GM18861 (cell line): ENCODE measurements around the gene P3H4.
A peak's percentile ranks its signal among the peaks of the same experiment; 100 is the strongest.
"Not testable (repeated sequence)": the region's sequence is repeated elsewhere in the genome, so short reads cannot be mapped to it uniquely, and the experiment has no call there.

Experiments used
- ATAC-seq: cut with Tn5 transposase; IDR thresholded peaks from one replicate; pipeline ENCODE4 v1.9.1; 2021; ENCODE audit not compliant: unreplicated experiment

P3H4 gene

GRCh38 chr17:41811549-41812380 is at the start of gene P3H4:
Gene P3H4 (minus strand): TSS chr17:41811949. CDS start chr17:41811915, 34 bp downstream.
- ATAC-seq: peak; percentile 76

- no peak for ATAC-seq
Observed at GRCh38 chr17:41860254-41860931, 48.6 kb upstream of the P3H4 start.

GRCh38 chr17:41851382-41851781 is 39.6 kb upstream of the P3H4 start:
- ATAC-seq: not testable (repeated sequence)

GRCh38 chr17:41849251-41849990 is 37.7 kb upstream of the P3H4 start:
- no peak for ATAC-seq

GRCh38 chr17:41848788-41849187 is 37.0 kb upstream of the P3H4 start:
- no peak for ATAC-seq

- no peak for ATAC-seq
Observed at GRCh38 chr17:41844971-41845370, 33.2 kb upstream of the P3H4 start.

- ATAC-seq: not testable (repeated sequence)
Observed at GRCh38 chr17:41840781-41841180, 29.0 kb upstream of the P3H4 start.

GRCh38 chr17:41839448-41839847 is 27.7 kb upstream of the P3H4 start:
- not testable (repeated sequence) for ATAC-seq

GRCh38 chr17:41837761-41838538 is 26.2 kb upstream of the P3H4 start, which contains the start of gene KLHL10:
Gene KLHL10 (plus strand): TSS chr17:41837825. CDS start chr17:41837933, 108 bp downstream.
- no peak for ATAC-seq

GRCh38 chr17:41836550-41837196 is 24.9 kb upstream of the P3H4 start:
- no peak for ATAC-seq

- no peak for ATAC-seq
Observed at GRCh38 chr17:41835800-41836549, 24.2 kb upstream of the P3H4 start, which contains the start of gene NT5C3B. Gene NT5C3B (minus strand): TSS chr17:41836232. CDS start chr17:41836193, 39 bp downstream.

GRCh38 chr17:41835214-41835799 is 23.6 kb upstream of the P3H4 start:
- no peak for ATAC-seq

- not testable (repeated sequence) for ATAC-seq
Observed at GRCh38 chr17:41829961-41830360, 18.2 kb upstream of the P3H4 start.

GRCh38 chr17:41825175-41825845 is 13.6 kb upstream of the P3H4 start:
- ATAC-seq: no peak

- no peak for ATAC-seq
Observed at GRCh38 chr17:41824086-41824485, 12.3 kb upstream of the P3H4 start.

GRCh38 chr17:41823580-41823979 is 11.8 kb upstream of the P3H4 start:
- ATAC-seq: no peak

- no peak for ATAC-seq
Observed at GRCh38 chr17:41823141-41823524, 11.4 kb upstream of the P3H4 start.
